Activated naive CD8-positive, alpha-beta T cell treated with anti-CD3 and anti-CD28 coated beads, Interleukin-2, amount 10 ng/mL, durations not matched to agents 7 days and 5 days (primary cell): ENCODE measurements around the gene SOD1. TPM values are rescaled to one million over a fixed set of nuclear protein-coding genes. Genes with fewer than 3 reads are reported as not detected.
"Not testable (repeated sequence)": the region's sequence is repeated elsewhere in the genome, so short reads cannot be mapped to it uniquely, and the experiment has no call there.

ENCODE experiments used
- ATAC-seq: fragments of 150-1000 bp; cut with Tn5 transposase; one replicate; pipeline ENCODE4 v1.10.0; 2021; ENCODE audit warnings: low read depth, moderate library complexity
- POLR2A ChIA-PET: fragments of 350-600 bp; sonication (Branson Sonifier 250); formaldehyde crosslinking; loops from one replicate; lab custom pipeline; 2021; ENCODE audit warnings: antibody characterized with exemption; lab: Charles Lee
- DNase-seq: peaks from one replicate; pipeline ENCODE4 v3.0.0; 2021
- H3K27ac Mint-ChIP-seq: one replicate; pipeline ENCODE4 v1.8.0; 2022; ENCODE audit warnings: mild to moderate bottlenecking, mixed read lengths
- H3K27me3 Mint-ChIP-seq: one replicate; pipeline ENCODE4 v1.8.0; 2022; ENCODE audit warnings: mild to moderate bottlenecking, moderate library complexity, mixed read lengths
- H3K36me3 Mint-ChIP-seq: one replicate; pipeline ENCODE4 v1.8.0; 2021; ENCODE audit warnings: mild to moderate bottlenecking, mixed read lengths
- H3K4me1 Mint-ChIP-seq: one replicate; pipeline ENCODE4 v1.8.0; 2021; ENCODE audit warnings: mixed read lengths
- H3K4me3 Mint-ChIP-seq: one replicate; pipeline ENCODE4 v1.8.0; 2022; ENCODE audit warnings: mild to moderate bottlenecking, moderate library complexity, mixed read lengths
- H3K9me3 Mint-ChIP-seq: one replicate; pipeline ENCODE4 v1.8.0; 2021; ENCODE audit warnings: mixed read lengths
- total RNA-seq, 2 experiments: library from RNA; stranded (reverse); gene quantifications; one replicate each; pipeline ENCODE4 v1.2.3, GENCODE V29; 2021

SOD1 gene
- total RNA-seq, 2 experiments from 2014 or later = 206 to 215 TPM

- POLR2A ChIA-PET = interaction anchor here (0.7 to 1.0 kb wide), 2 partner anchors 10 to 101 kb away, joined by 3 read pairs; no protein-coding TSS in a partner anchor
- ATAC-seq = no peak
- Mint-ChIP-seq H3K9me3 (no peaks in the 10 kb centered on the region), H3K4me1 (peaks cover 50% of the 10 kb centered on the region), H3K27me3 (no peaks in the 10 kb centered on the region), H3K4me3 (peak overlapping the region; percentile 95), H3K27ac (peak overlapping the region; percentile 89), H3K36me3 (peaks cover 16% of the 10 kb centered on the region)
- no peak for DNase-seq
Observed at GRCh38 chr21:31660591-31660990, 1.1 kb downstream of the SOD1 start.

DNA sequence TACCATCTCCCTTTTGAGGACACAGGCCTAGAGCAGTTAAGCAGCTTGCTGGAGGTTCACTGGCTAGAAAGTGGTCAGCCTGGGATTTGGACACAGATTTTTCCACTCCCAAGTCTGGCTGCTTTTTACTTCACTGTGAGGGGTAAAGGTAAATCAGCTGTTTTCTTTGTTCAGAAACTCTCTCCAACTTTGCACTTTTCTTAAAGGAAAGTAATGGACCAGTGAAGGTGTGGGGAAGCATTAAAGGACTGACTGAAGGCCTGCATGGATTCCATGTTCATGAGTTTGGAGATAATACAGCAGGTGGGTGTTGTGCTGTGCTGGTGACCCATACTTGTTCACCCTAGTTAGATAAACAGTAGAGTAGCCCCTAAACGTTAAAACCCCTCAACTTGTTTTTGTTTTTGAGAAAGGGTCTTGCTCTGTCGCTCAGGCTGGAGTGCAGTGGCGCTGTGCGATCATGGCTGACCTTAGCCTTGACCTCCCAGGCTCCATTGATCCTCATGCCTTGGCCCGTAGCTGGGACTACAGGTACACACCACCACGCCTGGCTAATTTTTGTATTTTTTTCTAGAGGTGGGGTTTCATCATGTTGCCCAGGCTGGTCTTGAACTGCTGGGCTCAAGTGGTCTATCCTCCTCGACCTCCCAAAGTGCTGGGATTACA lies 4.2 kb downstream of the SOD1 start:
- no peak overlapping the region for H3K27ac Mint-ChIP-seq
- DNase-seq (no peak), ATAC-seq (no peak)
- no peaks in the 10 kb centered on the region for H3K27me3 Mint-ChIP-seq
- H3K9me3 Mint-ChIP-seq = no peaks in the 10 kb centered on the region
- POLR2A ChIA-PET = no interaction called here
- H3K36me3 Mint-ChIP-seq = peaks cover 35% of the 10 kb centered on the region
- H3K4me1 Mint-ChIP-seq = peaks cover 67% of the 10 kb centered on the region
- no peak overlapping the region for H3K4me3 Mint-ChIP-seq

GRCh38 chr21:31665397-31665796 lies 5.9 kb downstream of the SOD1 start:
- Mint-ChIP-seq H3K36me3 (peaks cover 41% of the 10 kb centered on the region), H3K9me3 (no peaks in the 10 kb centered on the region), H3K4me1 (peaks cover 64% of the 10 kb centered on the region), H3K27ac (peak overlapping the region; percentile 80), H3K27me3 (no peaks in the 10 kb centered on the region), H3K4me3 (peak overlapping the region; percentile 41)
- no peak for DNase-seq
- ATAC-seq = peak; percentile 62
- POLR2A ChIA-PET = no interaction called here

DNA sequence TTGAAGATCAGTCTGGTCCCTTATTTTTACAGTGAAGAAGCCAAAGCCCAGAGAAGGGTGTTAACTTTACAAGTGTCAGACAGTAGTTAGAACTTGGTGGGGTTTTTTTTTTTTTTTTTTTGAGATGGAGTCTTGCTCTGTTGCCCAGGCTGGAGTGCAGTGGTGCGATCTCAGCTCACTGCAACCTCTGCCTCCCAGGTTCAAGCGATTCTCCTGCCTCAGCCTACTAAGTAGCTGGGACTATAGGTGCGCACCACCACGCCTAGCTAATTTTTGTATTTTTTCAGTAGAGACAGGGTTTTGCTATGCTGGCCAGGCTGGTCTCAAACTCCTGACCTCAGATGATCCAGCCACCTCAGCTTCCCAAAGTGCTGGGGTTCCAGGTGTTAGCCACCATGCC lies 6.4 kb downstream of the SOD1 start:
- peaks cover 44% of the 10 kb centered on the region for H3K36me3 Mint-ChIP-seq
- peak overlapping the region; percentile 41 for H3K4me3 Mint-ChIP-seq
- H3K4me1 Mint-ChIP-seq = peaks cover 61% of the 10 kb centered on the region
- DNase-seq, H3K9me3 Mint-ChIP-seq, H3K27me3 Mint-ChIP-seq, H3K27ac Mint-ChIP-seq, ATAC-seq: not testable (repeated sequence)
- POLR2A ChIA-PET = interaction anchor here (1.3 kb wide), 1 partner anchor 10 kb away, joined by 3 read pairs; no protein-coding TSS in a partner anchor

GRCh38 chr21:31666445-31667010 lies 7.0 kb downstream of the SOD1 start:
- DNase-seq = no peak
- peak overlapping the region; percentile 58 for H3K27ac Mint-ChIP-seq
- H3K36me3 Mint-ChIP-seq = peaks cover 44% of the 10 kb centered on the region
- no peaks in the 10 kb centered on the region for H3K9me3 Mint-ChIP-seq
- H3K4me1 Mint-ChIP-seq = peaks cover 57% of the 10 kb centered on the region
- POLR2A ChIA-PET = interaction anchor here (1.3 kb wide), 1 partner anchor 10 kb away, joined by 3 read pairs; no protein-coding TSS in a partner anchor
- H3K4me3 Mint-ChIP-seq = no peak overlapping the region
- no peaks in the 10 kb centered on the region for H3K27me3 Mint-ChIP-seq
- ATAC-seq = no peak

- Mint-ChIP-seq H3K27me3 (no peaks in the 10 kb centered on the region), H3K36me3 (peaks cover 43% of the 10 kb centered on the region), H3K27ac (peak overlapping the region; percentile 58), H3K9me3 (no peaks in the 10 kb centered on the region), H3K4me3 (no peak overlapping the region), H3K4me1 (peaks cover 52% of the 10 kb centered on the region)
- DNase-seq = no peak
- POLR2A ChIA-PET = interaction anchor here (1.3 kb wide), 1 partner anchor 11 kb away, joined by 3 read pairs; no protein-coding TSS in a partner anchor
- no peak for ATAC-seq
Observed at GRCh38 chr21:31667132-31667531, 7.6 kb downstream of the SOD1 start.

- Mint-ChIP-seq H3K9me3 (no peaks in the 10 kb centered on the region), H3K36me3 (peaks cover 41% of the 10 kb centered on the region), H3K27me3 (no peaks in the 10 kb centered on the region), H3K4me3 (no peak overlapping the region), H3K27ac (peak overlapping the region; percentile 32), H3K4me1 (peaks cover 47% of the 10 kb centered on the region)
- ATAC-seq (no peak), DNase-seq (no peak)
- POLR2A ChIA-PET = no interaction called here
Observed at GRCh38 chr21:31667639-31668038, 8.1 kb downstream of the SOD1 start.

DNA sequence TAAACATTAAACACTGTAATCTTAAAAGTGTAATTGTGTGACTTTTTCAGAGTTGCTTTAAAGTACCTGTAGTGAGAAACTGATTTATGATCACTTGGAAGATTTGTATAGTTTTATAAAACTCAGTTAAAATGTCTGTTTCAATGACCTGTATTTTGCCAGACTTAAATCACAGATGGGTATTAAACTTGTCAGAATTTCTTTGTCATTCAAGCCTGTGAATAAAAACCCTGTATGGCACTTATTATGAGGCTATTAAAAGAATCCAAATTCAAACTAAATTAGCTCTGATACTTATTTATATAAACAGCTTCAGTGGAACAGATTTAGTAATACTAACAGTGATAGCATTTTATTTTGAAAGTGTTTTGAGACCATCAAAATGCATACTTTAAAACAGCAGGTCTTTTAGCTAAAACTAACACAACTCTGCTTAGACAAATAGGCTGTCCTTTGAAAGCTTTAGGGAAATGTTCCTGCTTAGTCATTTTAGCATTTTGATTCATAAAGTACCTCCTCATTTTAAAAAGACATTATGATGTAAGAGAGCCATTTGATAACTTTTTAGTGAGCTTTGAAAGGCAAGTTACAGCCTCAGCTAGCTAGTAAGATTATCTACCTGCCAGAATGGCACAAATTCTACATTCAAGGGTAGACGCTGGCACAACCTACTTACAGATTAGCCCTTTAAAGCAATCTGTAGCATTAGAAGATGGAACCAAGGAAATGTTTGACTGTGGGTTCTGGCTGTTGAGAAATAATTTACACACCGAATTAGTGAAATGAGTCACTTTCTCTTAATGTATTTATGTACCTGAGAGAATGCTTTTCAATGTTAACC lies 9.4 kb downstream of the SOD1 start:
- Mint-ChIP-seq H3K4me1 (peaks cover 43% of the 10 kb centered on the region), H3K4me3 (no peak overlapping the region), H3K36me3 (peaks cover 41% of the 10 kb centered on the region), H3K27ac (peak overlapping the region; percentile 17), H3K27me3 (no peaks in the 10 kb centered on the region), H3K9me3 (no peaks in the 10 kb centered on the region)
- ATAC-seq (no peak), DNase-seq (no peak)
- POLR2A ChIA-PET = no interaction called here

GRCh38 chr21:31670070-31670469 lies 10.6 kb downstream of the SOD1 start:
- POLR2A ChIA-PET = no interaction called here
- H3K27me3 Mint-ChIP-seq = no peaks in the 10 kb centered on the region
- peaks cover 35% of the 10 kb centered on the region for H3K36me3 Mint-ChIP-seq

DNA sequence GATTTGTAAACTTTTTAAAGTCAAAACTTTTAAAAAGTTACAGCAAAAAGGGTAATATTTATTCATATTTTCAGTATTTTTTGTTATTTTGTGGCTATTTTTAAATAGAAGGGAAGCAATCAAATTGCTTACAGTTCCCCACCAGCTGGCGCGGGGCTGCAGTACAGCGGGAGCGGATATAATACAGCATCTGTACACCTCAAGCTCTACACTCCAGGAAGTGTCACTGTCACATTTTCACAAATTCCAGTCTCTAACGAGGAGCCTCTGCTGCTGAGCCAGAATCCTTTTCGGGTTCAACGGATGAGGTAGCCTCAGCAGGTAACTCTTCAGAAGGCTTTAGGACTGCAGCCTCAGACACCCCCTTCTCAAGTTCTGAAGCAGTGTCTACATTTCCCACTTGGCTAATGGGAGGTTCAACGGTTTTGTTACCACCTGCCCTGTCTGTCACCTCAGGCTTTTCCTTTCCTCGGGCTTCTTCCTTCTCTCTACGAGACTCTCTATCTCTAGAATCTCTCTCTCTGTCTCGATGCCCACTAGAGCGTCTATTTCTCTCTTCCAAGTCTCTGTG lies 11.7 kb downstream of the SOD1 start:
- peaks cover 28% of the 10 kb centered on the region for H3K36me3 Mint-ChIP-seq
- no peak overlapping the region for H3K4me3 Mint-ChIP-seq
- no peaks in the 10 kb centered on the region for H3K27me3 Mint-ChIP-seq
- no peaks in the 10 kb centered on the region for H3K9me3 Mint-ChIP-seq
- POLR2A ChIA-PET = interaction anchor here (0.7 kb wide), 1 partner anchor 11 kb away, joined by 3 read pairs; no protein-coding TSS in a partner anchor
- H3K27ac Mint-ChIP-seq = no peak overlapping the region
- peaks cover 25% of the 10 kb centered on the region for H3K4me1 Mint-ChIP-seq
- ATAC-seq (no peak), DNase-seq (no peak)

More at GRCh38 chr21:31670070-31670469, 10.6 kb downstream of the SOD1 start:
- DNase-seq (no peak), ATAC-seq (no peak)
- H3K4me3 Mint-ChIP-seq = no peak overlapping the region
- peaks cover 34% of the 10 kb centered on the region for H3K4me1 Mint-ChIP-seq
- H3K27ac Mint-ChIP-seq = no peak overlapping the region
- no peaks in the 10 kb centered on the region for H3K9me3 Mint-ChIP-seq

- H3K4me1 Mint-ChIP-seq = peaks cover 18% of the 10 kb centered on the region
- no peak overlapping the region for H3K4me3 Mint-ChIP-seq
- DNase-seq (no peak), ATAC-seq (no peak)
- POLR2A ChIA-PET = no interaction called here
- peaks cover 21% of the 10 kb centered on the region for H3K36me3 Mint-ChIP-seq
- H3K9me3 Mint-ChIP-seq = no peaks in the 10 kb centered on the region
- H3K27ac Mint-ChIP-seq = no peak overlapping the region
- H3K27me3 Mint-ChIP-seq = no peaks in the 10 kb centered on the region
Observed at GRCh38 chr21:31671931-31672330, 12.4 kb downstream of the SOD1 start.

GRCh38 chr21:31673321-31673912 lies 13.9 kb downstream of the SOD1 start:
- POLR2A ChIA-PET = no interaction called here
- Mint-ChIP-seq H3K27me3 (no peaks in the 10 kb centered on the region), H3K27ac (no peak overlapping the region), H3K4me3 (no peak overlapping the region), H3K36me3 (peaks cover 13% of the 10 kb centered on the region), H3K9me3 (no peaks in the 10 kb centered on the region), H3K4me1 (peaks cover 6% of the 10 kb centered on the region)
- DNase-seq = no peak
- no peak for ATAC-seq

DNA sequence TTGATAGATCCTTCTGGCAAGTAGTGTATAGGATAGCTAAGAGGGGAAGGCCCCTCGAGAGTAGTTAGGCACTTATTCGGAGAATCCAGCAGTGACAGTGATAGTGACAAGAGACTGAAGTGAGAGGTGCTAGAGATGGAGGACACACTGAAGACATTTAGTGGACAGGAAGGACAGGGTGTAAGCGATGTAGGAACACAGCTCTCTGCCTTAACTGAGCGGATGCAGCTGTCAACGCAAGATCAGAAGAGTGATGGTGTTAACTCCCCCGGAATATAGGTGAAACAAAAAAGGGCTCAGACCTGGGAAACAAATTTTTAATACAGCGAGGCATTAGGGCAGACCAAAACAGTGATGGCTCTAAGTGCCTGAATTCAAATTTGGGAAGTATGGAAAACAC lies 15.8 kb downstream of the SOD1 start:
- Mint-ChIP-seq H3K27me3 (no peaks in the 10 kb centered on the region), H3K27ac (no peak overlapping the region), H3K36me3 (peaks cover 12% of the 10 kb centered on the region), H3K4me3 (no peak overlapping the region), H3K9me3 (no peaks in the 10 kb centered on the region), H3K4me1 (peaks cover 2% of the 10 kb centered on the region)
- ATAC-seq (no peak), DNase-seq (no peak)
- POLR2A ChIA-PET = no interaction called here
